NCI-H2171 treated with DMSO at 0.1 percent for 48 hours (cell line): Measurements from ENCODE around the gene CDK6.

ENCODE experiments used
- DNase-seq: peaks from one replicate; lab custom pipeline; 2025; lab: John Stamatoyannopoulos, UW

Gene CDK6

GRCh38 chr7:92826258-92826938, 10.0 kb downstream of the CDK6 start:
- DNase-seq: no peak

- DNase-seq: no peak
These were observed 11.4 kb downstream of the CDK6 start for GRCh38 chr7:92824901-92825480.

- no peak for DNase-seq
These were observed 11.9 kb downstream of the CDK6 start for GRCh38 chr7:92824450-92824849.

GRCh38 chr7:92823042-92823441, 13.3 kb downstream of the CDK6 start:
- DNase-seq: no peak

DNA sequence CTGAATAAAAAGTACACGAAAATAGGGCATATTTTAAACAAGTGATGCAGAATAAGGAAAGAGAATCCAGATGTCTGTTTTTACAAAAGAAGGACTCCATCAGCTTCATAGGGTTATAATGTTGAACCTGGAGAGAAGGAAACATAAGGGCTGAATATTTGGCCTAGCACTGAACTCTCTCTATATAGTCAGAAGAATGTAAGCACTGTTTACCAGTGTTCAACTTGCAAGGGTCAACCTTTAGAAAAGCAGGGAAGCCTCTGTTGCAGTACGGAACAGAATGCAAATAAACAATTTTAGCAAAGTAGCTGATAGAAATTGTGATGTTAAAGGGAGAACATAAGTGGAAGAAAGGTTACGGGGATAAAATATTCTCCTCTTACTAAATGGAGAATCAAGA, 16.2 kb downstream of the CDK6 start:
- DNase-seq: no peak

DNA sequence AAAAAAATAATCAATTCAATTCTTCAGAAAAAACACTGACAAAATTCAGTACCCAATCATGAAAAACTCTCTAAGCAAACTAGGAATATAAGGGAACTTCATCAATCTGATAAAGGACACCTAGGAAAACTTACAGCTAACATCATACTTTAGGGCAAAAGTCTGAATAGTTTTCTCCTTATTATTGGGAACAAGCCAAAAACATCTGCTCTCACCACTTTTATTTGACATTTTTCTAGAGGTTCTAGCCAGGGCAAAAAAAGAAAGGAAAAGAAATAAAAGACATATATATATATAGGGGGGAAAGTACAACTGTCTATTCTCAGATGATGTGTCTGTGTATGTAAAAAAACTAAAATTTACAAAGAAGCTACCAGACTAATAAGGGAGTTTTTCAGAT, 19.0 kb downstream of the CDK6 start:
- DNase-seq: no peak

- no peak for DNase-seq
These were observed 21.0 kb downstream of the CDK6 start for GRCh38 chr7:92815412-92815811.

GRCh38 chr7:92813390-92814024, 22.9 kb downstream of the CDK6 start:
- DNase-seq: no peak

GRCh38 chr7:92811158-92811557, 25.2 kb downstream of the CDK6 start:
- DNase-seq: no peak

DNA sequence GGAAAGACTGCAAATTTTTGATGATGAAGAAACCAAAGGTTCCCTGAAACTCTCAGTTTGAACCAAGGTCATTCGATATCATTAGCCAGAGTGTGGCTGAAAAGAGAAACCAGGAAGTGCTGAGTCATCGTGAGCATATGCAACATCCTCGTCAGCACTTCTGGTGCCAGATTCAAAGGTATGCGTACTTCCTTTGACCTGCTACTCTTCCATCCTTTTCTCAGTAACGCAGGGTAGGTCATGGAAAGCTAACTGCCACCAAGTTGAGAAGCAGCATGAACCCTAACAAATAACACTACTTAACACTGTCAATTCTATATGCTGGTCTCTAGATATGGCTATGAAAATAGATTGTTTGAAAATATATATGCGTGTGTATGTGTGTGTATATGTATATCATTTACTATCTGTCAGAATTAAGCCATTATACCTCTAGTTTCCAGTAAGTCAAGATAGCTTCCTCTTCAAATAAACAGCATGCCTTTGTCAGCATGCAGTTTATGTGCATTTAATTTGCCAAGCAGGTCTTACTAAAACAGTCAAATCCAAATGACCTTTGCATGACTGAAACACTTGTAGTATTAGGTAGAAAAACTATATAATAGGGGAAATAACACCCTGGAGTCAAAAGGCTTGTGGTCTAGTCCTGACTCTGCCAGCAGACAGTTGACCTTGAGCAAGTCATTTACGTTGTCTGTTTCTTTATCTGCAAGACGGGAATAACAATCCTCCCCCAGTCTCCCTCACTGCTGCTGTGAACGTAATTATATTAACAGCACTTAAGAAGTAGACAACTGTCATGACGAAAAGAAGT, 26.4 kb downstream of the CDK6 start:
- peak; percentile 68 for DNase-seq

GRCh38 chr7:92809397-92809759, 27.0 kb downstream of the CDK6 start:
- no peak for DNase-seq

DNA sequence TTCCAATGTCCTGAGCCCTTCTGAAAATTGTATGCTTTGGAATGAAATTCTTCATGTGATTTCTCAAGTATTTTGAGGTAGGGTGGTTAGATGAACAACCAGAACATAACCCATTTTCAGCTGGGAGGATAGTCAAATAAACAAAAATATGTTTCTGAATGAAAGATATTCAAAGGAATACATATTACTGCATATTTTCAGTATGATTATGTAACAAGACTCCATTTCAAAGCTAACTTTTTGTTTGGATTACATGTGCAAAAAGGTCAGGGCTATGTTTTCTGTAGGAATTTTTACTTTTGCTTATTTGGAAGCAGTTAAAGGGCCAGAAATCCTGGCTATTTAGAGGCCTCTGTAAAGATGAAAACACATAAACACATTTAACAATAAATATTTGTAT, 27.7 kb downstream of the CDK6 start:
- DNase-seq: no peak

- DNase-seq: no peak
These were observed 28.4 kb downstream of the CDK6 start for GRCh38 chr7:92808006-92808405.

DNA sequence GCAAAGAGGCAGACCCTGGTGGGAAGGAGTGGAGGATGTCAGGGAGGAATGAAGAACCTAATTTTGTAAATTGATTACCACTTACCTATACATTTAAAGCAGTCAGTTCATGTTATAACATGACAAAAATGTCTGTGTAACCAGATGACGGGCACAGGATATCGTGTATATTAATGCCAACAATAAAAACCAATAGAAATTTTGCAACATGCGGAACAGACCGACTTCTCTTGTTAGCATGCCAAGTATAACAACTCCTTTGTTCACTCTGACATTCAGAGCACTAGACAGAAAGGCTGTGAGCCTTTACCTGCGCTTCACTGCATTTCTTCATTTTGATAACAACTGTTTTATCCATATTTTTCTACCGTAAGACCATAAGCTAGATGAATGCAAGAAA, 29.9 kb downstream of the CDK6 start:
- DNase-seq: no peak

GRCh38 chr7:92802406-92802805, 34.0 kb downstream of the CDK6 start:
- no peak for DNase-seq

- no peak for DNase-seq
These were observed 36.7 kb downstream of the CDK6 start for GRCh38 chr7:92799446-92800211.

GRCh38 chr7:92798517-92799249, 37.7 kb downstream of the CDK6 start:
- no peak for DNase-seq

GRCh38 chr7:92797693-92798092, 38.7 kb downstream of the CDK6 start:
- no peak for DNase-seq

DNA sequence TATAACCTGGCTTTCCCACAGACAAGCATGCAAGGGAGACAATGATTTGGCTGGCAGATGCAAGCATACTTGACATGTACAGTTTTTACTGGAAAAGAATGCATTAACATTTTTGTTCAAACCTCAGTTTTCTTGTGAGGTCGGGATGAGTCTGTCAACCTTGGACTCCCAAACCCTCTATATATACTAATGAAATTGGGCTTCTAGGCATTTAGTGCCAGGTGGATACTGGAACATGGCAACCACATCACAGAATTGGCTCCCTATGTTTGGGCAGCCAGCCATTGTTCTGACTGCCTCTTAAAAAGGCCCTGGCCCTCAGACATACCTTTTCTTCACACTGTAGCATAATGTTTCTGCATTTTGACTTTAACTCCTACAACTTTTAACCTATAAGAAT, 39.1 kb downstream of the CDK6 start:
- DNase-seq: no peak

- DNase-seq: no peak
These were observed 41.5 kb downstream of the CDK6 start for GRCh38 chr7:92794831-92795230.

DNA sequence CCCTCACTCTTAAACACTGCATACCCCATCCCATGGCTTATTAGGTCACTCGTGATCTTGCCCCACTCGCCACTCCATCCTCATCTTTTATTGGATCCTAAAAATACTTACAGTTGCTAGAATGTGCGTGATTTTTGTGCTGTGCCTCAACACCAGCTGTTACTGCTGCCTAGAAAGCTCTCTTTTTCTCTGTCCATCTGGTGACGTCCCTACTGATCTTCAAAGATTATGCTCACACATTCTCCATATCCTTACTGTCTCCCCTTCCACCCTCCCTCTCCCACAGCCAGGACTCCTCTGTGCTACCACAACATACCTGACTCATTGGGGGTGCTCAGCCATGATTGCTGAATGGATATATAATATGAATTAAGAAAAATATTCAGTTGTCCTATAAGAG, 42.0 kb downstream of the CDK6 start:
- DNase-seq: peak; percentile 55
